ENCODE data around the gene NACAD. TPM values are rescaled to one million over a fixed set of nuclear protein-coding genes. Genes with fewer than 3 reads are reported as not detected.
A peak's percentile ranks its signal among the peaks of the same experiment; 100 is the strongest.

Gene NACAD
- polyA plus RNA-seq, 2 of the 4 experiments (the other 2 are of a cell fraction): 0.03 to 0.43 TPM

DNA sequence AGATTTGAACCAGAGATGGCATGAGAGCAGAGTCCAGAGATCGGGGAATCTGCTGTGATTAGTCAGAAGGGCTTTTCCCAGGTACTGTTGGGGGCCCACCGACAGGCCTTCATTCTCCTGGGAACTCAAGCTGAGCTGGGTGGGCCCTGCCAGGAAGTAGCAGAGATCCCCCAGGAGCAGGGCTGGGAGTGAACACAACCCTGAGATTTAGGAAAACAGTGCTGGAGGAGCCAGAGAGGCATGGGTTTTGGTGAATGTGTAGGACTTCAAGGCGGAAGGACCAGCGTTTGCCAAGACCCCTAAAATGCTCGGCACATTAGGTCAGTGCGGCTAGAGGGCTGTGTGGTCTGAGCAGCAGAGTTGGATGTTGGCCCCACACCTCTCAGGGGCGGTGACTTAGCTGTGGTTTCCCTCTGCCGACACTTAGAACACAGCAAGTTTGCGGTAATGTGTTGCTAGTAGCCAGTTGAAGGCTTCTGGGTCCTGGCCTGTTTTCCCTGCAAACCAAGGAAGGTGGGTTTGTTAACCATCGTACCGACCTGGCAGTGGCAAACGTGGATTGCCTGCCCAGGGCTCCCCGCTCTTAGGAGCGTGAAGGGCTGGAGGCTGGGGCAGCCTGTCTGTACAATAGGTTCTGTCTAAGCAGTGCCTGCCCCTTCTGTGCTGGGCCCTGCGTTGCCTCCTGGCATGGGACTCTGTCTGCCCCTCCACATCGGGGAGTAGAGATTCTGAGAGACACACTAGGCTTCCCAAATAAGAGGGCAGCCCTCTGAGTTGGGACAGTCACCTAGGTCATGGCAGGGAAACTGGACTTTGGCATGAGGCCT is 14.0 kb downstream of the NACAD start:
- no peak for ATAC-seq
- Histone ChIP-seq H3K4me3 (no peak overlapping the region), H3K4me2 (no peak overlapping the region), H3K4me1 (peaks cover 4% of the 10 kb centered on the region; the same call in 1 of the 3 replicates), H3K27ac (no peak overlapping the region), H3K9me3 (no peaks in the 10 kb centered on the region)
- DNase-seq (ENCODE audit: low read depth in 1 of 2, low spot score in 1 of 2): no peak
- TF ChIP-seq, protein P1, sequence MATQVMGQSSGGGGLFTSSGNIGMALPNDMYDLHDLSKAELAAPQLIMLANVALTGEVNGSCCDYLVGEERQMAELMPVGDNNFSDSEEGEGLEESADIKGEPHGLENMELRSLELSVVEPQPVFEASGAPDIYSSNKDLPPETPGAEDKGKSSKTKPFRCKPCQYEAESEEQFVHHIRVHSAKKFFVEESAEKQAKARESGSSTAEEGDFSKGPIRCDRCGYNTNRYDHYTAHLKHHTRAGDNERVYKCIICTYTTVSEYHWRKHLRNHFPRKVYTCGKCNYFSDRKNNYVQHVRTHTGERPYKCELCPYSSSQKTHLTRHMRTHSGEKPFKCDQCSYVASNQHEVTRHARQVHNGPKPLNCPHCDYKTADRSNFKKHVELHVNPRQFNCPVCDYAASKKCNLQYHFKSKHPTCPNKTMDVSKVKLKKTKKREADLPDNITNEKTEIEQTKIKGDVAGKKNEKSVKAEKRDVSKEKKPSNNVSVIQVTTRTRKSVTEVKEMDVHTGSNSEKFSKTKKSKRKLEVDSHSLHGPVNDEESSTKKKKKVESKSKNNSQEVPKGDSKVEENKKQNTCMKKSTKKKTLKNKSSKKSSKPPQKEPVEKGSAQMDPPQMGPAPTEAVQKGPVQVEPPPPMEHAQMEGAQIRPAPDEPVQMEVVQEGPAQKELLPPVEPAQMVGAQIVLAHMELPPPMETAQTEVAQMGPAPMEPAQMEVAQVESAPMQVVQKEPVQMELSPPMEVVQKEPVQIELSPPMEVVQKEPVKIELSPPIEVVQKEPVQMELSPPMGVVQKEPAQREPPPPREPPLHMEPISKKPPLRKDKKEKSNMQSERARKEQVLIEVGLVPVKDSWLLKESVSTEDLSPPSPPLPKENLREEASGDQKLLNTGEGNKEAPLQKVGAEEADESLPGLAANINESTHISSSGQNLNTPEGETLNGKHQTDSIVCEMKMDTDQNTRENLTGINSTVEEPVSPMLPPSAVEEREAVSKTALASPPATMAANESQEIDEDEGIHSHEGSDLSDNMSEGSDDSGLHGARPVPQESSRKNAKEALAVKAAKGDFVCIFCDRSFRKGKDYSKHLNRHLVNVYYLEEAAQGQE (IDR thresholded peaks at IDR 0.05): no peak
- no peak for TF ChIP-seq BHLHE40 (IDR thresholded peaks at IDR 0.05; ENCODE audit: low read depth, low read length)
- no peak for TF ChIP-seq KDM1A (IDR thresholded peaks at IDR 0.05; ENCODE audit: low read depth)
- TF ChIP-seq MYC (IDR thresholded peaks at IDR 0.05; ENCODE audit: borderline replicate concordance, low read length): no peak
- TF ChIP-seq GATA3 (IDR thresholded peaks at IDR 0.05; ENCODE audit: borderline replicate concordance): no peak
- TF ChIP-seq, protein P2, sequence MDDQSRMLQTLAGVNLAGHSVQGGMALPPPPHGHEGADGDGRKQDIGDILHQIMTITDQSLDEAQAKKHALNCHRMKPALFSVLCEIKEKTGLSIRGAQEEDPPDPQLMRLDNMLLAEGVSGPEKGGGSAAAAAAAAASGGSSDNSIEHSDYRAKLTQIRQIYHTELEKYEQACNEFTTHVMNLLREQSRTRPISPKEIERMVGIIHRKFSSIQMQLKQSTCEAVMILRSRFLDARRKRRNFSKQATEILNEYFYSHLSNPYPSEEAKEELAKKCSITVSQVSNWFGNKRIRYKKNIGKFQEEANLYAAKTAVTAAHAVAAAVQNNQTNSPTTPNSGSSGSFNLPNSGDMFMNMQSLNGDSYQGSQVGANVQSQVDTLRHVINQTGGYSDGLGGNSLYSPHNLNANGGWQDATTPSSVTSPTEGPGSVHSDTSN (IDR thresholded peaks at IDR 0.05): no peak
- TF ChIP-seq ZSCAN20 (CRISPR knock-in tag; IDR thresholded peaks at IDR 0.05): no peak
- TF ChIP-seq HDAC2 (IDR thresholded peaks at IDR 0.05): no peak
- TF ChIP-seq, protein P3, sequence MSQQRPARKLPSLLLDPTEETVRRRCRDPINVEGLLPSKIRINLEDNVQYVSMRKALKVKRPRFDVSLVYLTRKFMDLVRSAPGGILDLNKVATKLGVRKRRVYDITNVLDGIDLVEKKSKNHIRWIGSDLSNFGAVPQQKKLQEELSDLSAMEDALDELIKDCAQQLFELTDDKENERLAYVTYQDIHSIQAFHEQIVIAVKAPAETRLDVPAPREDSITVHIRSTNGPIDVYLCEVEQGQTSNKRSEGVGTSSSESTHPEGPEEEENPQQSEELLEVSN (IDR thresholded peaks at IDR 0.05; ENCODE audit: borderline replicate concordance, low read depth): no peak
- TF ChIP-seq ZC3H11A (IDR thresholded peaks at IDR 0.05): no peak
- CTCF ChIA-PET: no interaction called here
- 83% methylated on average over 14 of the region's 16 CpGs for WGBS (ENCODE audit: missing lambda C conversion rate)
- POLR2A ChIA-PET: no interaction called here
- FAIRE-seq: no peak

DNA sequence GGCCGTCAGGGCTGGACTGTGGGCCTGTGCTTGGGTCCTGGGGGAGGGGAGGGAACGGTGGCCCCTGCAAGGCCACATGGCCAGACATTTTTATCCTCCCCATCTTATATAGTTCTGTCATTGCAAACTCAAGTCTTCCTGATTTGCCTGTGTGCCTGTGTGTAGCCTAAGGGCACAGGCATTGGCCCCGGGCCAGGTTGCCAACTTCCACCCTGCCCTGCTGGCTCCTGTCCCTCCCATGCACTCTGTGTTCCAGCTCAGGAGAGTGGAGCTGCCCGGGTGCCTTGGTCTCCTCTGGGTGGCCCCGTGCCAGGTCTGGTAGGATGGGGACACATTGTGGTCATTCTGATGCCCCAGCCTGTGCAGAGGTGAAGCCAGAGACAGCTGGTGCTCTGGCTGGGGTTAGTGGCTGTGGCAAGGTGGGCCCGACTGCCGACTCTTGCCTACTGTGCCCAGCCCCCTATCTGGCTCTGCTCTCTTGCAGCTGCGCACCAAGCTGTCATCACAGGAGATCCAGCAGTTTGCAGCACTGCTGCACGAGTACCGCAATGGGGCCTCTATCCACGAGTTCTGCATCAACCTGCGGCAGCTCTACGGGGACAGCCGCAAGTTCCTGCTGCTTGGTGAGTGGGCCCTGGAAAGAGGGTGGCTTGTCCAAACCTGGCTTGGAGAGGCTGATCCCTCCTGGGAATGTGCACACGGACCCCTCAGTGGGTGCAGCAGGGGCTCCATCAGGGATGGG is 14.8 kb downstream of the NACAD start:
- FAIRE-seq: no peak
- no peak overlapping the region for H3K4me2 ChIP-seq

More for the DNA sequence above, 14.8 kb downstream of the NACAD start:
- peak in 1 of 2 experiments; percentile 15; a peak in 1 of 6 replicates for ATAC-seq
- TF ChIP-seq CEBPB (IDR thresholded peaks at IDR 0.05): no peak
- TF ChIP-seq CBX2 (IDR thresholded peaks at IDR 0.05; ENCODE audit: borderline replicate concordance, low read depth): no peak
- TF ChIP-seq NPAS2 (CRISPR knock-in tag; IDR thresholded peaks at IDR 0.05; ENCODE audit: borderline replicate concordance): no peak
- TF ChIP-seq NR3C1 (IDR thresholded peaks at IDR 0.05): no peak
- TF ChIP-seq EHF (CRISPR knock-in tag; IDR thresholded peaks at IDR 0.05): no peak
- TF ChIP-seq BHLHE40 (IDR thresholded peaks at IDR 0.05; ENCODE audit: low read depth, low read length): no peak
- TF ChIP-seq GATA3 (IDR thresholded peaks at IDR 0.05; ENCODE audit: borderline replicate concordance): no peak
- no peak for TF ChIP-seq FOSB (CRISPR knock-in tag; IDR thresholded peaks at IDR 0.05)
- no peak for TF ChIP-seq RCOR1 (IDR thresholded peaks at IDR 0.05; ENCODE audit: low read depth, low read length)
- Histone ChIP-seq H3K27ac (no peak overlapping the region), H3K4me1 (peaks cover 4% of the 10 kb centered on the region; the same call in 1 of the 3 replicates), H3K4me3 (no peak overlapping the region), H3K9me3 (no peaks in the 10 kb centered on the region)
- WGBS (ENCODE audit: missing lambda C conversion rate): 91% methylated on average over 14 of the region's 15 CpGs
- ChIA-PET POLR2A (no interaction called here), CTCF (interaction anchor here (0.6 kb wide), 1 partner anchor 15 kb away, joined by 3 read pairs; no protein-coding TSS in a partner anchor)
- no peak for DNase-seq (ENCODE audit: low read depth in 1 of 2, low spot score in 1 of 2)
